H1 (cell line): ENCODE results near the gene FOXN3. TPM values are rescaled to one million over a fixed set of nuclear protein-coding genes. Genes with fewer than 3 reads are reported as not detected.

ENCODE experiments used
- CTCF ChIA-PET: fragments of 300-600 bp; sonication (Branson Sonifier 250); formaldehyde crosslinking; loops from one replicate; lab custom pipeline; 2021; ENCODE audit not compliant: partially characterized antibody; lab: Charles Lee
- POLR2A ChIA-PET: fragments of 300-600 bp; sonication (Branson Sonifier 250); formaldehyde crosslinking; loops from one replicate; lab custom pipeline; 2021; ENCODE audit warnings: inconsistent platforms; ENCODE audit not compliant: partially characterized antibody; lab: Charles Lee
- DNase-seq, 2 experiments: peaks; one replicate each; pipeline versions ENCODE4 v3.0.0 to v3.0.0-alpha.2; 2010 to 2022; ENCODE audit warnings: low spot score in 2 of 2, low read depth in 1 of 2, mixed read lengths in 1 of 2
- FAIRE-seq: peaks from 2 replicates; lab custom pipeline; 2011; peaks lifted over from hg19 to GRCh38; lab: Jason Lieb, UNC
- H2AFZ ChIP-seq: 2 replicates; pipeline ENCODE4 v1.8.1; 2012; ENCODE audit warnings: low read length, inconsistent platforms
- H2AK5ac ChIP-seq: 2 replicates; pipeline ENCODE4 v1.6.1; 2013; ENCODE audit warnings: low read depth, low read length
- H2BK120ac ChIP-seq: replicated peaks from 2 replicates; pipeline ENCODE3; 2013; ENCODE audit warnings: low read depth, low read length, inconsistent platforms
- H2BK12ac ChIP-seq: 2 replicates; pipeline ENCODE4 v1.6.1; 2013; ENCODE audit warnings: low read depth, low read length
- H2BK15ac ChIP-seq: 2 replicates; pipeline ENCODE4 v1.6.1; 2013; ENCODE audit warnings: low read length
- H2BK20ac ChIP-seq: 2 replicates; pipeline ENCODE4 v1.6.1; 2013; ENCODE audit warnings: low read length
- H2BK5ac ChIP-seq: 2 replicates; pipeline ENCODE4 v1.6.1; 2013; ENCODE audit warnings: low read depth, low read length
- H3K14ac ChIP-seq: 2 replicates; pipeline ENCODE4 v1.6.1; 2013; ENCODE audit warnings: inconsistent platforms; ENCODE audit not compliant: insufficient read length
- H3K18ac ChIP-seq: 2 replicates; pipeline ENCODE4 v1.6.1; 2013; ENCODE audit warnings: low read length; ENCODE audit errors: extremely low read depth
- H3K23ac ChIP-seq: 2 replicates; pipeline ENCODE4 v1.6.1; 2013; ENCODE audit warnings: inconsistent platforms; ENCODE audit not compliant: insufficient read length
- H3K23me2 ChIP-seq: 2 replicates; pipeline ENCODE4 v1.6.1; 2013; ENCODE audit warnings: low read depth, low read length
- H3K27ac ChIP-seq: 2 replicates; pipeline ENCODE4 v1.6.1; 2011; ENCODE audit warnings: low read depth, low read length, inconsistent platforms
- H3K27me3 ChIP-seq, 4 experiments: replicated peaks in 1 of 4; 1 replicate in 1 of 4; 2 replicates in 3 of 4; pipeline versions ENCODE4 v1.6.1 to v1.8.1; 2011 to 2013; ENCODE audit warnings: low read length in 3 of 4, mild to moderate bottlenecking in 3 of 4, inconsistent platforms in 2 of 4, mixed read lengths in 2 of 4, moderate library complexity in 1 of 4; ENCODE audit not compliant: control insufficient read depth in 3 of 4, insufficient read depth in 3 of 4; ENCODE audit errors: extremely low read depth in 1 of 4
- H3K36me3 ChIP-seq, 4 experiments: 2 replicates each; pipeline versions ENCODE4 v1.6.1 to v1.8.1; 2011 to 2013; ENCODE audit warnings: mild to moderate bottlenecking in 4 of 4, low read length in 3 of 4, moderate library complexity in 2 of 4, control low read depth in 1 of 4, inconsistent platforms in 1 of 4; ENCODE audit not compliant: insufficient read depth in 4 of 4, control insufficient read depth in 2 of 4
- H3K4ac ChIP-seq: replicated peaks from 2 replicates; pipeline ENCODE3; 2013; ENCODE audit warnings: low read length, low read depth, mixed read lengths, inconsistent platforms; ENCODE audit not compliant: insufficient read length
- H3K4me1 ChIP-seq, 4 experiments: replicated peaks in 1 of 4; 1 replicate in 1 of 4; 2 replicates in 3 of 4; pipeline versions ENCODE4 v1.6.1 to v1.8.1; 2011 to 2013; ENCODE audit warnings: low read length in 3 of 4, inconsistent platforms in 2 of 4, mixed read lengths in 1 of 4; ENCODE audit not compliant: insufficient read depth in 4 of 4, control insufficient read depth in 3 of 4
- H3K4me2 ChIP-seq, 2 experiments: 2 replicates each; pipeline versions ENCODE4 v1.6.1 to v1.8.1; 2011 to 2013; ENCODE audit warnings: low read depth in 2 of 2, low read length in 2 of 2, control low read depth in 1 of 2, inconsistent platforms in 1 of 2, mild to moderate bottlenecking in 1 of 2; ENCODE audit not compliant: insufficient read depth in 1 of 2
- H3K4me3 ChIP-seq, 4 experiments: fragments of 200-600, 300-600 bp in 1 of 4; sonication (generic), shearing (Covaris generic), sonication (Bioruptor Twin) in 1 of 4; 2 replicates each; pipeline versions ENCODE4 v1.5.1 to v1.8.1; 2011 to 2016; ENCODE audit warnings: low read length in 4 of 4, low read depth in 3 of 4, control low read depth in 2 of 4, inconsistent platforms in 2 of 4, mild to moderate bottlenecking in 2 of 4, mixed read lengths in 1 of 4, moderate library complexity in 1 of 4; ENCODE audit not compliant: insufficient read depth in 2 of 4; ENCODE audit errors: extremely low read depth in 1 of 4
- H3K56ac ChIP-seq: replicated peaks from 2 replicates; pipeline ENCODE3; 2013; ENCODE audit warnings: low read depth, mild to moderate bottlenecking, mixed read lengths, low read length, inconsistent platforms; ENCODE audit not compliant: insufficient read length
- H3K79me1 ChIP-seq: 2 replicates; pipeline ENCODE4 v1.6.1; 2013; ENCODE audit warnings: low read depth, low read length, control low read depth
- H3K79me2 ChIP-seq, 2 experiments: 2 replicates each; pipeline versions ENCODE4 v1.6.1 to v1.8.1; 2012 to 2013; ENCODE audit warnings: low read length in 2 of 2, mild to moderate bottlenecking in 2 of 2, inconsistent platforms in 1 of 2; ENCODE audit not compliant: insufficient read depth in 2 of 2, control insufficient read depth in 1 of 2
- H3K9ac ChIP-seq, 4 experiments: replicated peaks in 1 of 4; 1 replicate in 1 of 4; 2 replicates in 3 of 4; pipeline versions ENCODE4 v1.6.1 to v1.8.1; 2011 to 2013; ENCODE audit warnings: low read depth in 3 of 4, low read length in 3 of 4, control low read depth in 2 of 4, mild to moderate bottlenecking in 2 of 4, moderate library complexity in 2 of 4, inconsistent platforms in 1 of 4; ENCODE audit errors: extremely low read depth in 1 of 4
- H3K9me3 ChIP-seq, 2 experiments: 2 replicates each; pipeline versions ENCODE4 v1.6.1 to v1.8.1; 2012 to 2013; ENCODE audit warnings: mild to moderate bottlenecking in 2 of 2, moderate library complexity in 2 of 2, control low read depth in 1 of 2, inconsistent platforms in 1 of 2, low read depth in 1 of 2, low read length in 1 of 2, mixed read lengths in 1 of 2; ENCODE audit not compliant: insufficient read depth in 2 of 2
- H4K20me1 ChIP-seq, 2 experiments: replicated peaks in 1 of 2; 2 replicates each; pipeline versions ENCODE3 to v1.8.1; 2011 to 2013; ENCODE audit warnings: inconsistent platforms in 2 of 2, low read length in 2 of 2, mild to moderate bottlenecking in 1 of 2; ENCODE audit not compliant: insufficient read depth in 2 of 2, control insufficient read depth in 1 of 2
- H4K5ac ChIP-seq: 2 replicates; pipeline ENCODE4 v1.6.1; 2013; ENCODE audit warnings: low read length, low read depth, mixed read lengths, inconsistent platforms; ENCODE audit not compliant: insufficient read length
- H4K8ac ChIP-seq: 2 replicates; pipeline ENCODE4 v1.8.0; 2013; ENCODE audit warnings: mild to moderate bottlenecking, moderate library complexity, low read length, inconsistent platforms; ENCODE audit not compliant: insufficient read depth; ENCODE audit errors: extremely low read depth
- H4K91ac ChIP-seq: replicated peaks from 2 replicates; pipeline ENCODE3; 2013; ENCODE audit warnings: low read length, mixed read lengths, inconsistent platforms; ENCODE audit not compliant: insufficient read length
- ASH2L ChIP-seq: fragments of 200-600, 300-600 bp; sonication (generic); IDR thresholded peaks from one replicate; pipeline ENCODE4 v1.7.1; 2017; ENCODE audit warnings: low read length
- BCL11A ChIP-seq, 2 experiments: IDR thresholded peaks; one replicate each; pipeline ENCODE4 v1.6.1; 2011; ENCODE audit warnings: low read depth in 2 of 2, low read length in 2 of 2, mild to moderate bottlenecking in 2 of 2
- CBX5 ChIP-seq: fragments of 300-800, 300-1000 bp; sonication (generic); IDR thresholded peaks from 2 replicates; pipeline ENCODE4 v1.7.1; 2016; ENCODE audit warnings: antibody characterized with exemption, low read length, low read depth
- EZH2 ChIP-seq: fragments of 200-600 bp; sonication (generic); IDR thresholded peaks from 2 replicates; pipeline ENCODE4 v1.7.1; 2012; ENCODE audit warnings: low read depth, mild to moderate bottlenecking, moderate library complexity, low read length, inconsistent platforms; ENCODE audit not compliant: severe bottlenecking
- HDAC6 ChIP-seq: IDR thresholded peaks from one replicate; pipeline ENCODE4 v1.7.1; 2012; ENCODE audit warnings: low read depth, mild to moderate bottlenecking, inconsistent platforms, low read length, moderate library complexity
- POLR2A ChIP-seq, 2 experiments: IDR thresholded peaks; 1 replicate in 1 of 2; 2 replicates in 1 of 2; pipeline ENCODE4 v1.6.1; 2011; ENCODE audit warnings: low read depth in 2 of 2, low read length in 2 of 2, mild to moderate bottlenecking in 2 of 2; ENCODE audit errors: control extremely low read depth in 1 of 2
- SUZ12 ChIP-seq: fragments of 200-600 bp; sonication (generic); IDR thresholded peaks from 2 replicates; pipeline ENCODE4 v1.6.1; 2012; ENCODE audit warnings: mild to moderate bottlenecking, inconsistent platforms, low read length, moderate library complexity, mixed read lengths
- WGBS, 2 experiments: shearing (Covaris generic) in 1 of 2; methylation state at CpG; one replicate each; pipeline versions ENCODE4 v1.1.6 to v1.1.7; 2013 to 2015; ENCODE audit warnings: low lambda C conversion rate in 2 of 2, mixed read lengths in 2 of 2, inconsistent platforms in 1 of 2, low coverage in 1 of 2, missing lambda C conversion rate in 1 of 2; ENCODE audit not compliant: insufficient replicate concordance in 2 of 2, insufficient coverage in 1 of 2, insufficient read length in 1 of 2; ENCODE audit errors: extremely low coverage in 1 of 2, missing lambda C conversion rate in 1 of 2; 5-methylcytosine and 5-hydroxymethylcytosine counted together
- polyA plus RNA-seq, 7 experiments: library from polyadenylated mRNA; depleted of rRNA in 3 of 7; stranded (reverse) in 5 of 7; unstranded in 2 of 7; fragments of >200 nt in 5 of 7; fragments of 200-250 nt in 2 of 7; gene quantifications; 1 replicate in 5 of 7; 2 replicates in 1 of 7; 4 replicates in 1 of 7; pipeline versions ENCODE4 v1.2.1 to v1.2.3, GENCODE V29; 2011 to 2013; ENCODE audit warnings: missing spikeins in 2 of 7, mixed read lengths in 2 of 7
- total RNA-seq: library from RNA; stranded (reverse); fragmentation: NEBNext Ultra II Directional; extraction: Animal tissue kit (Norgen Biotek cat#: 25700); gene quantifications from 2 replicates; pipeline ENCODE4 v1.2.1, GENCODE V29; 2021
- TF ChIP-seq, protein P1 (sequence below): IDR thresholded peaks from 2 replicates; pipeline ENCODE4 v1.6.1; 2012; ENCODE audit warnings: low read length, inconsistent platforms
- TF ChIP-seq, protein P2 (sequence below): IDR thresholded peaks from 2 replicates; pipeline ENCODE4 v1.6.1; 2012; ENCODE audit warnings: inconsistent platforms

Gene FOXN3
- total and polyA plus RNA-seq, 2 of the 8 experiments (the other 6 are each of a cell fraction or from before 2014, with no cell fraction given) = 52.6 to 178 TPM

DNA sequence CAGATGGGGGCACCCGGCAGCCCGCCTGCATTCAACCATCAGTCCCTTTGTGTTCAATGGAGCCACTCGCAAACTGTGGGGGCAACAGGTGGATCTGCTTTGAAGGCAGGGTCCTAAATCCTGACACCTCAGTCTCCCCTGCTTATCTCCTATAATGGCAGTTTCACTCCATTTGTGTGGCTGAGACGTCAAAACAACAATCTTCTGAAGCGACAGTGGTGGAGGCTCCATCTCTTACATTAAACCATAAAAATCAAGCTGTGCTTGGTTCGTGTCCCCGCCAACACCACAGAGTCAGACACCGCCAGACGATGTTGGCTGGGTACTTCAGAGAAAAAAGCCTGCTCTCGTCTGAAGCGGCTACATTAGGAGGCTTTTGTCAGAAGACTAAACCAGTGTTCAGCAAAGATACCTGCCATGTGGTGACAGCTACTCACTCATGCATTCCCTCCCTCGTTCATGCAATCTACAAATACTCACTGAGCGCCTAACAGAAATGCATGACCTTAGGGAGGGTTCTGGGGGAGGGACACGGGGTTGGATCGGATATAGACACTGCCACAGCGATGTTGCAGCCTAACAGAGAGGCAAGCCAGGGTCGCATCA, 253.9 kb downstream of the FOXN3 start:
- Histone ChIP-seq H3K23me2 (no peaks in the 10 kb centered on the region), H3K4me3 (no peak overlapping the region), H3K79me2 (no peaks in the 10 kb centered on the region), H3K4ac (no peak overlapping the region), H3K27me3 (no peaks in the 10 kb centered on the region), H3K18ac (no peak overlapping the region), H2BK120ac (no peak overlapping the region), H4K20me1 (peaks cover 0 to 7% of the 10 kb centered on the region in 2 experiments), H3K79me1 (no peaks in the 10 kb centered on the region), H3K9ac (no peak overlapping the region), H4K91ac (no peak overlapping the region), H3K36me3 (peaks cover 6 to 17% (median 14%) of the 10 kb centered on the region in 4 experiments; a peak in 7 of 8 replicates), H2AK5ac (no peak overlapping the region), H4K8ac (no peak overlapping the region; the same call in 1 of the 2 replicates), H3K4me1 (no peaks in the 10 kb centered on the region; a peak in 1 of 7 replicates), H2BK20ac (no peak overlapping the region), H3K23ac (no peak overlapping the region), H4K5ac (no peak overlapping the region), H3K14ac (no peak overlapping the region), H3K4me2 (no peak overlapping the region), H2AFZ (no peak overlapping the region), H2BK12ac (no peak overlapping the region), H3K56ac (no peak overlapping the region), H2BK5ac (no peak overlapping the region; the same call in 1 of the 2 replicates), H2BK15ac (no peak overlapping the region), H3K9me3 (no peaks in the 10 kb centered on the region), H3K27ac (no peak overlapping the region)
- FAIRE-seq (no peak), DNase-seq (no peak)
- no peak for TF ChIP-seq EZH2
- no peak for TF ChIP-seq BCL11A (IDR thresholded peaks at IDR 0.05; ENCODE audit: low read depth in 2 of 2, low read length in 2 of 2)
- TF ChIP-seq, protein P1, sequence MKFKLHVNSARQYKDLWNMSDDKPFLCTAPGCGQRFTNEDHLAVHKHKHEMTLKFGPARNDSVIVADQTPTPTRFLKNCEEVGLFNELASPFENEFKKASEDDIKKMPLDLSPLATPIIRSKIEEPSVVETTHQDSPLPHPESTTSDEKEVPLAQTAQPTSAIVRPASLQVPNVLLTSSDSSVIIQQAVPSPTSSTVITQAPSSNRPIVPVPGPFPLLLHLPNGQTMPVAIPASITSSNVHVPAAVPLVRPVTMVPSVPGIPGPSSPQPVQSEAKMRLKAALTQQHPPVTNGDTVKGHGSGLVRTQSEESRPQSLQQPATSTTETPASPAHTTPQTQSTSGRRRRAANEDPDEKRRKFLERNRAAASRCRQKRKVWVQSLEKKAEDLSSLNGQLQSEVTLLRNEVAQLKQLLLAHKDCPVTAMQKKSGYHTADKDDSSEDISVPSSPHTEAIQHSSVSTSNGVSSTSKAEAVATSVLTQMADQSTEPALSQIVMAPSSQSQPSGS = no peak
- TF ChIP-seq CBX5 = no peak
- TF ChIP-seq POLR2A (IDR thresholded peaks at IDR 0.05; ENCODE audit: control extremely low read depth in 1 of 2, low read depth in 2 of 2, low read length in 2 of 2) = no peak
- no peak for TF ChIP-seq ASH2L
- TF ChIP-seq HDAC6 = no peak
- TF ChIP-seq, protein P2, sequence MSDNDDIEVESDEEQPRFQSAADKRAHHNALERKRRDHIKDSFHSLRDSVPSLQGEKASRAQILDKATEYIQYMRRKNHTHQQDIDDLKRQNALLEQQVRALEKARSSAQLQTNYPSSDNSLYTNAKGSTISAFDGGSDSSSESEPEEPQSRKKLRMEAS = no peak
- TF ChIP-seq SUZ12 = no peak
- POLR2A ChIA-PET = no interaction called here
- CTCF ChIA-PET = interaction anchor here (1.4 to 7.3 kb wide), 3 partner anchors 14 to 136 kb away, joined by 3 to 41 read pairs (median 5); no protein-coding TSS in a partner anchor
- WGBS, 2 experiments = 87% methylated on average over 17 of the region's 17 CpGs; no CpG with 5 or more reads in 1 of the 2 experiments
